HepG2 (cell line): ENCODE measurements around the gene DUSP7. TPM values are rescaled to one million over a fixed set of nuclear protein-coding genes. Genes with fewer than 3 reads are reported as not detected.

Experiments
- ETV5 ChIP-seq: IDR thresholded peaks from 2 replicates; pipeline ENCODE4 v1.6.1; 2018; ENCODE audit warnings: missing biosample characterization, missing genetic modification reagents, inconsistent platforms, borderline replicate concordance
- FOSL2 ChIP-seq: sonication (generic); formaldehyde crosslinking; IDR thresholded peaks from 2 replicates; pipeline ENCODE4 v1.4.0; 2020; ENCODE audit warnings: missing genetic modification reagents
- FOXP1 ChIP-seq, 2 experiments: fragments of 450-650 bp in 1 of 2; IDR thresholded peaks; 2 replicates each; pipeline ENCODE4 v1.6.1; 2017 to 2018; ENCODE audit warnings: antibody characterized with exemption in 1 of 2
- KDM5B ChIP-seq: sonication (generic); formaldehyde crosslinking; IDR thresholded peaks from 2 replicates; pipeline ENCODE4 v1.4.0; 2020; ENCODE audit warnings: missing genetic modification reagents, mild to moderate bottlenecking, borderline replicate concordance
- MAX ChIP-seq: IDR thresholded peaks from 2 replicates; pipeline ENCODE4 v1.6.1; 2012; ENCODE audit warnings: inconsistent platforms
- MXI1 ChIP-seq: IDR thresholded peaks from 3 replicates; pipeline ENCODE4 v1.6.1; 2012; ENCODE audit warnings: low read depth, low read length, inconsistent platforms, borderline replicate concordance
- NFIB ChIP-seq: sonication (generic); formaldehyde crosslinking; IDR thresholded peaks from 2 replicates; pipeline ENCODE4 v1.9.0; 2021; ENCODE audit warnings: missing genetic modification reagents, mild to moderate bottlenecking, borderline replicate concordance
- NFYC ChIP-seq: IDR thresholded peaks from 2 replicates; pipeline ENCODE4 v1.6.1; 2016; ENCODE audit warnings: missing genetic modification reagents, missing compliant biosample characterization
- RXRA ChIP-seq: sonication (generic); formaldehyde crosslinking; IDR thresholded peaks from 2 replicates; pipeline ENCODE4 v1.5.1; 2020; ENCODE audit warnings: missing genetic modification reagents
- SETDB1 ChIP-seq: sonication (generic); formaldehyde crosslinking; IDR thresholded peaks from 2 replicates; pipeline ENCODE4 v1.5.1; 2020; ENCODE audit warnings: missing genetic modification reagents, mild to moderate bottlenecking, borderline replicate concordance
- SMARCE1 ChIP-seq: fragments of 450-650 bp; IDR thresholded peaks from 2 replicates; pipeline ENCODE4 v1.6.1; 2017; ENCODE audit warnings: borderline replicate concordance
- SOX6 ChIP-seq, 2 experiments: fragments of 450-650 bp in 1 of 2; sonication (generic) in 1 of 2; formaldehyde crosslinking in 1 of 2; IDR thresholded peaks; 2 replicates each; pipeline versions ENCODE4 v1.4.0 to v1.6.1; 2017 to 2020; ENCODE audit warnings: antibody characterized with exemption in 1 of 2, mild to moderate bottlenecking in 1 of 2, missing genetic modification reagents in 1 of 2
- SP5 ChIP-seq: IDR thresholded peaks from 2 replicates; pipeline ENCODE4 v1.6.1; 2016; ENCODE audit warnings: low read depth, borderline replicate concordance
- TFAP4 ChIP-seq: sonication (generic); IDR thresholded peaks from 2 replicates; pipeline ENCODE4 v1.6.1; 2016; ENCODE audit warnings: low read depth, borderline replicate concordance
- UBTF ChIP-seq: sonication (generic); formaldehyde crosslinking; IDR thresholded peaks from 2 replicates; pipeline ENCODE4 v1.4.0; 2020; ENCODE audit warnings: mild to moderate bottlenecking, missing genetic modification reagents
- ZNF746 ChIP-seq: sonication (generic); formaldehyde crosslinking; IDR thresholded peaks from 2 replicates; pipeline ENCODE4 v1.8.0; 2022; ENCODE audit warnings: mild to moderate bottlenecking, missing genetic modification reagents
- ZNF770 ChIP-seq: sonication (generic); formaldehyde crosslinking; IDR thresholded peaks from 2 replicates; pipeline ENCODE4 v1.5.0; 2020; ENCODE audit warnings: mild to moderate bottlenecking, missing genetic modification reagents
- ZSCAN21 ChIP-seq: sonication (generic); formaldehyde crosslinking; IDR thresholded peaks from 2 replicates; pipeline ENCODE4 v1.8.0; 2022; ENCODE audit warnings: mild to moderate bottlenecking, missing genetic modification reagents, moderate library complexity, borderline replicate concordance
- ZSCAN30 ChIP-seq: sonication (generic); formaldehyde crosslinking; IDR thresholded peaks from 2 replicates; pipeline ENCODE4 v1.5.0; 2020; ENCODE audit warnings: mild to moderate bottlenecking, missing genetic modification reagents
- ZSCAN31 ChIP-seq: sonication (generic); formaldehyde crosslinking; IDR thresholded peaks from 2 replicates; pipeline ENCODE4 v1.5.0; 2020; ENCODE audit warnings: low read depth, mild to moderate bottlenecking, missing genetic modification reagents
- ZSCAN9 ChIP-seq: IDR thresholded peaks from 2 replicates; pipeline ENCODE4 v1.6.1; 2016; ENCODE audit warnings: borderline replicate concordance
- polyA plus RNA-seq, 8 experiments: library from polyadenylated mRNA; depleted of rRNA in 3 of 8; stranded (reverse) in 7 of 8; unstranded in 1 of 8; fragments of >200 nt; fragmentation: Illumina TruSeq in 4 of 8; extraction: Trizol in 4 of 8; gene quantifications; 2 replicates each; pipeline versions ENCODE4 v1.2.1 to v1.2.3, GENCODE V29; 2011 to 2016; ENCODE audit warnings: low read depth in 4 of 8, missing spikeins in 1 of 8, mixed read lengths in 1 of 8; ENCODE audit not compliant: insufficient read depth in 1 of 8
- total RNA-seq, 5 experiments: library from RNA; depleted of rRNA; stranded (reverse); fragments of >200 nt; fragmentation: Illumina TruSeq; extraction: Trizol; gene quantifications; 2 replicates each; pipeline ENCODE4 v1.2.3, GENCODE V29; 2016; ENCODE audit warnings: low read depth in 1 of 5

The DUSP7 gene
- total and polyA plus RNA-seq, 2 of the 13 experiments (the other 11 are each of a cell fraction or from before 2014, with no cell fraction given): 6.6 to 8.8 TPM

GRCh38 chr3:52039846-52040245 is 16.5 kb downstream of the DUSP7 start (continued):
- peak; percentile 80 for TF ChIP-seq UBTF (CRISPR knock-in tag)
- TF ChIP-seq NFIB: no peak
- TF ChIP-seq SETDB1: no peak
- TF ChIP-seq MAX: 0 out of 2 replicates have a peak, but pooled peaks have one; percentile 43
- peak; percentile 57; the same call in 1 of the 2 replicates for TF ChIP-seq FOSL2
- no peak for TF ChIP-seq ZSCAN30 (CRISPR knock-in tag)
- TF ChIP-seq ZNF746 (CRISPR knock-in tag): no peak
- peak; percentile 62; the same call in 1 of the 2 replicates for TF ChIP-seq ZSCAN31 (CRISPR knock-in tag)
- TF ChIP-seq NFYC (CRISPR knock-in tag): peak; percentile 38; the same call in 1 of the 2 replicates
- no peak for TF ChIP-seq FOXP1 (IDR thresholded peaks at IDR 0.05)
- peak; percentile 43; the same call in 1 of the 2 replicates for TF ChIP-seq FOXP1 (CRISPR knock-in tag; IDR thresholded peaks at IDR 0.05)
- TF ChIP-seq SMARCE1: no peak
- TF ChIP-seq ZSCAN9 (CRISPR knock-in tag): 0 out of 2 replicates have a peak, but pooled peaks have one; percentile 31
- TF ChIP-seq ETV5 (CRISPR knock-in tag): peak; percentile 37; the same call in 1 of the 2 replicates
- 0 out of 2 replicates have a peak, but pooled peaks have one; percentile 22 for TF ChIP-seq KDM5B (CRISPR knock-in tag)
- TF ChIP-seq SP5 (CRISPR knock-in tag): peak; percentile 55; the same call in 1 of the 2 replicates
- peak; percentile 46; the same call in 1 of the 2 replicates for TF ChIP-seq TFAP4
- TF ChIP-seq RXRA: peak; percentile 84
- TF ChIP-seq MXI1: peak; percentile 31; the same call in 1 of the 3 replicates
- TF ChIP-seq ZSCAN21 (CRISPR knock-in tag): peak; percentile 75; the same call in 1 of the 2 replicates
- peak; percentile 63; the same call in 1 of the 2 replicates for TF ChIP-seq ZNF770 (CRISPR knock-in tag)
- TF ChIP-seq SOX6 (IDR thresholded peaks at IDR 0.05): no peak
- peak; percentile 99 for TF ChIP-seq SOX6 (CRISPR knock-in tag; IDR thresholded peaks at IDR 0.05)
